KOPT-K1 (cell line): ENCODE data around the gene HSPA12B.
A peak's percentile ranks its signal among the peaks of the same experiment; 100 is the strongest.

Source experiments
- H3K27ac ChIP-seq: fragments of 200-600 bp; sonication (generic); 2 replicates; pipeline ENCODE4 v1.5.1; 2016; ENCODE audit warnings: antibody characterized with exemption, mild to moderate bottlenecking, low read depth, low read length; ENCODE audit not compliant: poor library complexity, severe bottlenecking
- H3K36me3 ChIP-seq: fragments of 200-600 bp; sonication (generic); 2 replicates; pipeline ENCODE4 v1.5.1; 2017; ENCODE audit warnings: antibody characterized with exemption, mild to moderate bottlenecking, low read length, moderate library complexity; ENCODE audit not compliant: insufficient read depth
- H3K9me3 ChIP-seq: fragments of 200-600 bp; sonication (generic); 2 replicates; pipeline ENCODE4 v1.5.1; 2017; ENCODE audit warnings: antibody characterized with exemption, low read length, mild to moderate bottlenecking; ENCODE audit not compliant: insufficient read depth, poor library complexity, severe bottlenecking

HSPA12B gene

DNA sequence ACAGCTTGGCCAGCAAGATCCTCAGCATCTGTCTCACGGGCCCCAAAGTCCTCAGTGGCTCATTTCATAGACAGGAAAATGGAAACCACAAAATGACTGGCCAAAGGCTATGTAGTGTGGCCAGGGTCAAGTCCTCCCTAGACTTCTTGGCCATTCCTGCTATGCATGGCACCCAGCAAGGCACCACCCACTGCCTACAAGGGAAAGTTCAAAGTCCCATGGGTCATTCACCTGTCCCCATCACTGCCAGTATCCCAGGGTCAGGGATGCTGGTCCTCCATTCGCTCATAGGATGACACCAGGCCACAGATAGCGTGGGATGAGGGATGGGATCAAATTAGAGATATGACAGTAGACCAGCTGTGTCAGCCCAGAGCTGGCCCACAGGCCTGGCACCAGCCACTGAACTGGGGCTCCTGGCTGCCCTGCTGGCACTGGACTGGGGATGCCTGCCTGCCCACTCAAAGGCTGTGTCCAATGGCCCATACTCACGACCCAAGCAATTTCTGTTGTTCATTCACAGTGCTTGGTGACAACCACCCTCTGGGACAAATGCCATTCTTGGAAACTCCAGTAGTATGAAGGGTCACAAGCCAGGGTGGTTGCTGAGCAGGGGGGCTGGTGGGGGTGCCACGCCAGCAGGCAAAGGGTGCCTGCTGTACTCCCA is 23.5 kb downstream of the HSPA12B start:
- Histone ChIP-seq H3K9me3 (no peaks in the 10 kb centered on the region), H3K36me3 (peaks cover 56% of the 10 kb centered on the region; the same call in 1 of the 2 replicates), H3K27ac (no peak overlapping the region)

- H3K27ac ChIP-seq, result no peak overlapping the region
Observed at GRCh38 chr20:3757268-3757667, 24.8 kb downstream of the HSPA12B start.

GRCh38 chr20:3758566-3758965 is 26.1 kb downstream of the HSPA12B start:
- no peak overlapping the region for H3K27ac ChIP-seq
- no peaks in the 10 kb centered on the region for H3K9me3 ChIP-seq

More at GRCh38 chr20:3757268-3757667, 24.8 kb downstream of the HSPA12B start:
- H3K9me3 ChIP-seq, result no peaks in the 10 kb centered on the region
- H3K36me3 ChIP-seq, result peaks cover 66% of the 10 kb centered on the region; the same call in 1 of the 2 replicates

GRCh38 chr20:3759316-3759823 is 26.9 kb downstream of the HSPA12B start:
- no peaks in the 10 kb centered on the region for H3K9me3 ChIP-seq
- peaks cover 64% of the 10 kb centered on the region; the same call in 1 of the 2 replicates for H3K36me3 ChIP-seq
- H3K27ac ChIP-seq, result no peak overlapping the region

More at GRCh38 chr20:3758566-3758965, 26.1 kb downstream of the HSPA12B start:
- peaks cover 66% of the 10 kb centered on the region; the same call in 1 of the 2 replicates for H3K36me3 ChIP-seq

- Histone ChIP-seq H3K27ac (no peak overlapping the region), H3K9me3 (no peaks in the 10 kb centered on the region), H3K36me3 (peaks cover 60% of the 10 kb centered on the region; the same call in 1 of the 2 replicates)
Observed at GRCh38 chr20:3759884-3760283, 27.4 kb downstream of the HSPA12B start.

GRCh38 chr20:3760655-3761348 is 28.3 kb downstream of the HSPA12B start:
- Histone ChIP-seq H3K27ac (no peak overlapping the region), H3K9me3 (no peaks in the 10 kb centered on the region), H3K36me3 (peaks cover 58% of the 10 kb centered on the region; the same call in 1 of the 2 replicates)

- Histone ChIP-seq H3K36me3 (peaks cover 31% of the 10 kb centered on the region; the same call in 1 of the 2 replicates), H3K9me3 (no peaks in the 10 kb centered on the region), H3K27ac (no peak overlapping the region)
Observed at GRCh38 chr20:3763671-3764601, 31.5 kb downstream of the HSPA12B start.

DNA sequence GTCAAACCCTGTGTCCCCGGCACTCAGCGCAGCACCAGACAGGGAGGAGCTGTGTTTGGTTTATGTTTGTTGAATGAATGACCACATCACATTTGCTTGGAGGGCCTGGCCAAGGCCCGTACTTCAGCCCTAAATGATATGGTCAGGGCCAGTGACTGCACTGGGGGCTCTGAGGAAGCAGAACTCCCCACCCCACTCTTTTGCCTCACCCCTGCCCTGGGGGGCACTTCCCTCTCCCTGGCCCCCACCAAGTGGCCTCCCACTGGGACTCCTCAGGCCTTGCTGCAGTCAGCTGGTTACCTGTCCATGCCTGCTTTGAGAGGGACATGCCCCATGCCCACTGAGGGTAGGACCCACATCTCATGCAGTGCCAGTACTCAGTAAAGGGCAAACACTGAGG is 32.2 kb downstream of the HSPA12B start:
- Histone ChIP-seq H3K36me3 (peaks cover 29% of the 10 kb centered on the region; the same call in 1 of the 2 replicates), H3K9me3 (no peaks in the 10 kb centered on the region), H3K27ac (no peak overlapping the region)

- H3K9me3 ChIP-seq, result no peaks in the 10 kb centered on the region
- no peak overlapping the region for H3K27ac ChIP-seq
- peaks cover 24% of the 10 kb centered on the region; the same call in 1 of the 2 replicates for H3K36me3 ChIP-seq
Observed at GRCh38 chr20:3765171-3765882, 32.8 kb downstream of the HSPA12B start.

- peak overlapping the region; percentile 82 for H3K27ac ChIP-seq
- H3K36me3 ChIP-seq, result peaks cover 13% of the 10 kb centered on the region; the same call in 1 of the 2 replicates
- no peaks in the 10 kb centered on the region for H3K9me3 ChIP-seq
Observed at GRCh38 chr20:3766422-3767109, 34.1 kb downstream of the HSPA12B start.

DNA sequence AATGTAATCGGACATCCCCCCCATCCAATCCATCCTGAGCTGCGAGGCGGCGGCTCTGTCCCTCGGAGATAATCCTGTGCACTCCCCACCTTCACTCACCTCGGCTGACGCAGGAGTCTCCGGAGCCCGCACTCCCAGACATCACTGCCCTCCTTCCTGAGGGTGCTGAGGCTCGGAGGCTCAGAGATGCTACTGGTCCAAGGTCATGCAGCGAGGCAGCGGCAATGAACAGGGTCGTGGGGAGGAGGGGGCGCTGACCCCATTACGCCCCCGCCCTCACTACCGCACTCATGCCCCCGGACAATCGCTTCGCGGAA is 34.6 kb downstream of the HSPA12B start:
- Histone ChIP-seq H3K36me3 (peaks cover 8% of the 10 kb centered on the region; the same call in 1 of the 2 replicates), H3K9me3 (no peaks in the 10 kb centered on the region), H3K27ac (peak overlapping the region; percentile 82)

- Histone ChIP-seq H3K36me3 (peaks cover 7% of the 10 kb centered on the region; the same call in 1 of the 2 replicates), H3K27ac (peak within 1 kb of the TSS; percentile 82), H3K9me3 (no peaks in the 10 kb centered on the region)
Observed at GRCh38 chr20:3767427-3768341, 35.2 kb downstream of the HSPA12B start, which contains the start of gene ADISSP. ADISSP (minus strand) TSS chr20:3767753; CDS start chr20:3760100, 7,653 bp downstream.
